RWPE1 (cell line): ENCODE measurements around the gene THSD4.

ENCODE experiments used
- CTCF ChIA-PET: fragments of 350-600 bp; sonication (Branson Sonifier 250); formaldehyde crosslinking; extraction: SDS; loops from one replicate; lab custom pipeline; 2021; lab: Yijun Ruan, JAX
- POLR2A ChIA-PET: fragments of 400-600 bp; formaldehyde crosslinking; extraction: SDS; loops from one replicate; lab custom pipeline; 2020; ENCODE audit warnings: antibody characterized with exemption; ENCODE audit not compliant: low non-redundant PET; lab: Yijun Ruan, JAX
- DNase-seq: peaks from one replicate; pipeline ENCODE4 v3.0.0; 2012; ENCODE audit warnings: low spot score
- H3K27ac ChIP-seq: fragments of 450-650 bp; 2 replicates; pipeline ENCODE4 v1.5.1; 2017
- TF ChIP-seq, protein P1 (sequence below): fragments of 450-650 bp; conservative IDR thresholded peaks from 2 replicates; pipeline ENCODE4 v1.5.1; 2017; ENCODE audit warnings: low read depth, mild to moderate bottlenecking

The THSD4 gene

GRCh38 chr15:71252740-71253047 is 137.4 kb downstream of the THSD4 start:
- CTCF ChIA-PET = interaction anchor here (0.6 kb wide), 1 partner anchor 191 kb away, joined by 3 read pairs; no protein-coding TSS in a partner anchor
- no peak for DNase-seq
- H3K27ac ChIP-seq = no peak overlapping the region
- TF ChIP-seq, protein P1, sequence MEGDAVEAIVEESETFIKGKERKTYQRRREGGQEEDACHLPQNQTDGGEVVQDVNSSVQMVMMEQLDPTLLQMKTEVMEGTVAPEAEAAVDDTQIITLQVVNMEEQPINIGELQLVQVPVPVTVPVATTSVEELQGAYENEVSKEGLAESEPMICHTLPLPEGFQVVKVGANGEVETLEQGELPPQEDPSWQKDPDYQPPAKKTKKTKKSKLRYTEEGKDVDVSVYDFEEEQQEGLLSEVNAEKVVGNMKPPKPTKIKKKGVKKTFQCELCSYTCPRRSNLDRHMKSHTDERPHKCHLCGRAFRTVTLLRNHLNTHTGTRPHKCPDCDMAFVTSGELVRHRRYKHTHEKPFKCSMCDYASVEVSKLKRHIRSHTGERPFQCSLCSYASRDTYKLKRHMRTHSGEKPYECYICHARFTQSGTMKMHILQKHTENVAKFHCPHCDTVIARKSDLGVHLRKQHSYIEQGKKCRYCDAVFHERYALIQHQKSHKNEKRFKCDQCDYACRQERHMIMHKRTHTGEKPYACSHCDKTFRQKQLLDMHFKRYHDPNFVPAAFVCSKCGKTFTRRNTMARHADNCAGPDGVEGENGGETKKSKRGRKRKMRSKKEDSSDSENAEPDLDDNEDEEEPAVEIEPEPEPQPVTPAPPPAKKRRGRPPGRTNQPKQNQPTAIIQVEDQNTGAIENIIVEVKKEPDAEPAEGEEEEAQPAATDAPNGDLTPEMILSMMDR = no peak
- POLR2A ChIA-PET = no interaction called here

GRCh38 chr15:71254491-71254890 is 139.2 kb downstream of the THSD4 start:
- H3K27ac ChIP-seq = no peak overlapping the region
- DNase-seq = no peak
- POLR2A ChIA-PET = no interaction called here
- TF ChIP-seq, protein P1 = no peak
- CTCF ChIA-PET = no interaction called here

- DNase-seq = no peak
- H3K27ac ChIP-seq = no peak overlapping the region
- ChIA-PET CTCF (interaction anchor here (0.7 kb wide), 1 partner anchor 27 kb away, joined by 4 read pairs; no protein-coding TSS in a partner anchor), POLR2A (interaction anchor here (0.6 kb wide), 1 partner anchor 948 kb away, joined by 3 read pairs; no protein-coding TSS in a partner anchor)
- TF ChIP-seq, protein P1 = no peak
These were observed 141.8 kb downstream of the THSD4 start for GRCh38 chr15:71256934-71257664.

- POLR2A ChIA-PET = no interaction called here
- CTCF ChIA-PET = no interaction called here
- H3K27ac ChIP-seq = no peak overlapping the region
- TF ChIP-seq, protein P1 = no peak
- no peak for DNase-seq
These were observed 144.6 kb downstream of the THSD4 start for GRCh38 chr15:71259866-71260265.

GRCh38 chr15:71261418-71261817 is 146.1 kb downstream of the THSD4 start:
- ChIA-PET POLR2A (no interaction called here), CTCF (no interaction called here)
- no peak for DNase-seq
- H3K27ac ChIP-seq = no peak overlapping the region
- TF ChIP-seq, protein P1 = no peak

DNA sequence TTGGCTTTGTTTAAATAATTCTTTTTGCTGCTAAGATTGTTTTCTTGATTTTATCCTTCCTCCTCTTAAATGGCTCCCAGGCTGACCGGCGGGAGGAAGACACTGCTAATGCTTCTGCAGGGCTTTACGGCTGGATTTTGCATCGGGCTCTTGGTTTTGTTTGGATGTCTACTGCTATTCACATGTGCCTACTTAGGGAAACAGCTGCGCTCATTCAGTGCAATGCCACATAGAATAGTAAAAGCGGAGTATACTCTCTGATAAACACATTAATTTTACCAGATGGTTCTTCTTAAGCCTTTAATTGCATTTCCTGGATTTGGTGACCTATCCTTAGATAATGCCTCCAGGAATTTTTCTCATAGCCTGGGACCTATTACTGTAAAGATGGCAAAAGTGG is 146.6 kb downstream of the THSD4 start:
- CTCF ChIA-PET = no interaction called here
- DNase-seq = no peak
- TF ChIP-seq, protein P1 = no peak
- H3K27ac ChIP-seq = no peak overlapping the region
- POLR2A ChIA-PET = no interaction called here
